Measurements from ENCODE around the gene BCL11A.

GRCh38 chr2:60565472-60565871 is 12.0 kb upstream of the BCL11A start:
- TF ChIP-seq CTCF (IDR thresholded peaks at IDR 0.05; ENCODE audit: insufficient read depth, low read depth, low read length) (peak; percentile 22), EZH2 (IDR thresholded peaks at IDR 0.05; ENCODE audit: insufficient read depth, low read length) (no peak)
